NCI-H226 (cell line): ENCODE results near the gene PHF21B.

Experiments used
- DNase-seq: peaks from one replicate; pipeline ENCODE4 v3.0.0-alpha.2; 2015

Gene PHF21B

GRCh38 chr22:45013138-45013537 is 3.3 kb upstream of the PHF21B start:
- DNase-seq: no peak

GRCh38 chr22:45010532-45010900 is 711 bp upstream of the PHF21B start:
- no peak for DNase-seq

- DNase-seq: no peak
These were observed 827 bp downstream of the PHF21B start for GRCh38 chr22:45008751-45009605.

GRCh38 chr22:45008186-45008681 is 1.6 kb downstream of the PHF21B start:
- no peak for DNase-seq

GRCh38 chr22:45007391-45008185 is 2.2 kb downstream of the PHF21B start:
- DNase-seq: no peak

GRCh38 chr22:45006964-45007390 is 2.8 kb downstream of the PHF21B start:
- DNase-seq: no peak

GRCh38 chr22:45006111-45006963 is 3.5 kb downstream of the PHF21B start:
- DNase-seq: no peak

- no peak for DNase-seq
These were observed 8.2 kb downstream of the PHF21B start for GRCh38 chr22:45001653-45002052.

- DNase-seq: no peak
These were observed 9.5 kb downstream of the PHF21B start for GRCh38 chr22:45000330-45000729.

GRCh38 chr22:44999687-45000086 is 10.1 kb downstream of the PHF21B start:
- no peak for DNase-seq

- no peak for DNase-seq
These were observed 10.6 kb downstream of the PHF21B start for GRCh38 chr22:44999231-44999630.

- no peak for DNase-seq
These were observed 11.5 kb downstream of the PHF21B start for GRCh38 chr22:44998296-44998695.

GRCh38 chr22:44997060-44997459 is 12.7 kb downstream of the PHF21B start:
- DNase-seq: no peak

GRCh38 chr22:44996648-44997047 is 13.2 kb downstream of the PHF21B start:
- DNase-seq: no peak

GRCh38 chr22:44996120-44996519 is 13.7 kb downstream of the PHF21B start:
- DNase-seq: no peak

GRCh38 chr22:44995715-44996114 is 14.1 kb downstream of the PHF21B start:
- DNase-seq: no peak

GRCh38 chr22:44995105-44995514 is 14.7 kb downstream of the PHF21B start:
- no peak for DNase-seq

GRCh38 chr22:44994399-44995104 is 15.3 kb downstream of the PHF21B start:
- DNase-seq: no peak

GRCh38 chr22:44992166-44992565 is 17.6 kb downstream of the PHF21B start:
- DNase-seq: no peak

GRCh38 chr22:44991218-44991617 is 18.6 kb downstream of the PHF21B start:
- DNase-seq: no peak

GRCh38 chr22:44990810-44991209 is 19.0 kb downstream of the PHF21B start:
- no peak for DNase-seq

GRCh38 chr22:44990328-44990727 is 19.5 kb downstream of the PHF21B start:
- no peak for DNase-seq
